HG03064 (cell line): Measurements from ENCODE around the gene RIMBP3C.
"Not testable (repeated sequence)": the region's sequence is repeated elsewhere in the genome, so short reads cannot be mapped to it uniquely, and the experiment has no call there.

Source experiments
- ATAC-seq: cut with Tn5 transposase; IDR thresholded peaks from one replicate; pipeline ENCODE4 v1.9.1; 2021; ENCODE audit warnings: low read depth; ENCODE audit not compliant: unreplicated experiment

RIMBP3C gene

DNA sequence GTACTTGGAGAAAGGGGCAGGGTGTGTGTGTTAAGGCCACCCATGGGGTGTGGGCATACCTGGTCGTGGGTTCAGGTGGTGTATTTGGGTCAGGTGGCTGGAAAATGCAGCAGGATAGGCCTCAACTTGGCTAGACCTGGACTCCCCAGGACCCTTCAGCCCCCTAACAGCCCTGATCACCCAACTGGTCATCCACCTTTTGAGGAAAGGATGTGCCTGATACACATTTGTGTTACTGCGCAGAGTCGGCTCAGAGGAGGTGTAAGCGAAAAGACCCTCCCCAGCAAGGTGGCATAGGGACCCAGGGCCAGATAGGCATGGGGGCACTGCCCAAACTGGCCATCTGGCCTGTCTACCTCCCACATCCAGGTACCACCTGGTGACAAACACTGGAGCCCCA, at the start of gene RIMBP3C:
Gene RIMBP3C, minus strand, starts transcription at position 101 of the 400 bp plus-strand sequence. CDS start 485 bp downstream, outside the sequence.
- not testable (repeated sequence) for ATAC-seq

GRCh38 chr22:21599053-21599893, 48.0 kb upstream of the RIMBP3C start:
- ATAC-seq, result no peak

DNA sequence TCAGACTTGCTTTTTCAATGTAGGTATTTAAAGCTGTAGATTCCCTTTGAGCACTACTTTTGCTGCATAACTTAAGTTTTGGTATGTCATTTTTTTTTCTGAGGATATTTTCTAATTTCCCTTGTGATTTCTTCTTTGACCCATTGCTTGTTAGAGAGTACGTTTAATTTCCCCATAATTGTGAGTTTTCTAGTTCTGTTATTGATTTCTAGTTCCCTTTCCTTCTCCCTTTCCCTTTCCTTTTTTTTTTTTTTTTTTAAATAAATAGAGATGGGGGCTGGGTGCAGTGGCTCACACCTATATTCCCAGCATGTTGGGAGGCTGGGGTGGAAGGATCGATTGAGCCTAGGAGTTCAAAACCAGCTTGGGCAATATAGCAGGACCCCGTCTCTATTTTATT, 47.0 kb upstream of the RIMBP3C start:
- no peak for ATAC-seq

GRCh38 chr22:21596356-21597135, 45.3 kb upstream of the RIMBP3C start:
- ATAC-seq, result not testable (repeated sequence)

DNA sequence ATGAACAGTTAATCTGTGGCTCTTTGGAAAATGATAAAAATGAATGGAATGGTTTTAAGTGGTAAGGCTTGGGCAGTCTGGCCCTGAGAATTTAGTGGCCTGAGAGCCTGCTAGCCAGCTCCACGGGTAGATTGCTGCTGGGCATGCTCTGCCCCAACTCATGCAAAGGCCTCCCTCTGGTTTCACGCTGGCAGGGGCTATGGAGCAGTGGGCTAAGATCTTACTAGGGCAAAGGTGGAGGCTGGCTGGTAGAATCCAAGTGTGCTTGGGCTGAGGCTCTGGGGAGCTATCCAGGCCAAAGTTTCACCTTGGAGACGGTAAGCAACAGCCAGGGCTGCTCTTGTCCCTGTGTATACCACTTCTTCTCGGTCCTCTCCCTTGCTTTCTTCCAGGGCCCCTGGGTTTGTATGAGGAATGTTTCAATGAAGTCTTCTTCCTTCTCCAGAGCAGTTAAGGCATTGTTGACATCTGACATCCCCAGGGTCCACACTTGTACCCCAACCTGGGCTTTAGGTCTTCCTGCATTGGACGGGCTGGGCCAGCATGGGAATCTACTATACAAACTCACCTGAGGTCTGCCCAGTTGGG, 43.7 kb upstream of the RIMBP3C start:
- no peak for ATAC-seq

GRCh38 chr22:21593406-21594232, 42.4 kb upstream of the RIMBP3C start:
- ATAC-seq, result no peak

GRCh38 chr22:21592422-21592821, 41.2 kb upstream of the RIMBP3C start:
- no peak for ATAC-seq

- no peak for ATAC-seq
These were observed 40.4 kb upstream of the RIMBP3C start for GRCh38 chr22:21591695-21592094.

GRCh38 chr22:21590809-21591641, 39.8 kb upstream of the RIMBP3C start:
- no peak for ATAC-seq

- no peak for ATAC-seq
These were observed 38.1 kb upstream of the RIMBP3C start for GRCh38 chr22:21589396-21589795.

GRCh38 chr22:21587803-21588611, 36.7 kb upstream of the RIMBP3C start:
- ATAC-seq, result peak; percentile 71

GRCh38 chr22:21585389-21585788, 34.1 kb upstream of the RIMBP3C start:
- no peak for ATAC-seq

GRCh38 chr22:21582801-21583740, 31.8 kb upstream of the RIMBP3C start:
- ATAC-seq, result no peak

- not testable (repeated sequence) for ATAC-seq
These were observed 29.9 kb upstream of the RIMBP3C start for GRCh38 chr22:21581009-21581713.

GRCh38 chr22:21580623-21581007, 29.4 kb upstream of the RIMBP3C start:
- not testable (repeated sequence) for ATAC-seq

DNA sequence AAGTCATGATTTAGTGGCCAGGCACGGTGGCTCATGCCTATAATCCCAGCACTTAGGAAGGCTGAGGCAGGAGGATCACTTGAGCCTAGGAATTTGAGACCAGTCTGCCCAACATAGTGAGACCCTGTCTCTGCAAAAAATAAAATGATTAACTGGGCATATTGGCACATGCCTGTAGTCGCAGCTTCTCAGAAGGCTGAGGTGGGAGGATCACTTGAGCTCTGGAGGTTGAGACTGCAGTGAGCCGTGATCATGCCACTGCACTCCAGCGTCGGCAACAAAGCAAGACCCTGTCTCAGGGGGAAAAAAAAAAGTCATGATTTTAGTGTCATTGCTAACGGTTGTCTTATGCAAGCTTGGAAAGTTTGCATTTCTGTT, 28.2 kb upstream of the RIMBP3C start:
- no peak for ATAC-seq
